ENCODE measurements around the gene PSPH.

The PSPH gene

GRCh38 chr7:56007891-56008290 lies 43.4 kb downstream of the PSPH start:
- Histone ChIP-seq H3K36me3 (peaks cover 4% of the 10 kb centered on the region; the same call in 1 of the 2 replicates), H3K4me1 (no peaks in the 10 kb centered on the region), H3K4me3 (ENCODE audit: low read depth, low read length) (no peak overlapping the region), H3K9me3 (no peaks in the 10 kb centered on the region), H3K27me3 (no peaks in the 10 kb centered on the region)
- no peak for TF ChIP-seq CTCF (IDR thresholded peaks at IDR 0.05; ENCODE audit: low read depth, low read length)
- DNase-seq = no peak

- H3K4me3 ChIP-seq (ENCODE audit: low read depth, low read length) = no peak overlapping the region
These were observed 44.0 kb downstream of the PSPH start for GRCh38 chr7:56007167-56007652.

GRCh38 chr7:56003749-56004148 lies 47.5 kb downstream of the PSPH start:
- H3K27me3 ChIP-seq = no peaks in the 10 kb centered on the region
- 0 out of 2 replicates have a peak, but pooled peaks cover 3% of the 10 kb centered on the region for H3K36me3 ChIP-seq
- no peak for TF ChIP-seq CTCF (IDR thresholded peaks at IDR 0.05; ENCODE audit: low read depth, low read length)
- DNase-seq = no peak
- H3K4me1 ChIP-seq = no peaks in the 10 kb centered on the region
- H3K9me3 ChIP-seq = no peaks in the 10 kb centered on the region
- H3K4me3 ChIP-seq (ENCODE audit: low read depth, low read length) = no peak overlapping the region

More at GRCh38 chr7:56007167-56007652, 44.0 kb downstream of the PSPH start:
- Histone ChIP-seq H3K27me3 (no peaks in the 10 kb centered on the region), H3K36me3 (peaks cover 4% of the 10 kb centered on the region; the same call in 1 of the 2 replicates), H3K4me1 (no peaks in the 10 kb centered on the region), H3K9me3 (no peaks in the 10 kb centered on the region)
- DNase-seq = no peak
- TF ChIP-seq CTCF (IDR thresholded peaks at IDR 0.05; ENCODE audit: low read depth, low read length) = no peak

GRCh38 chr7:55996856-55997500 lies 54.3 kb downstream of the PSPH start:
- no peaks in the 10 kb centered on the region for H3K27me3 ChIP-seq
- no peak for DNase-seq
- no peaks in the 10 kb centered on the region for H3K4me1 ChIP-seq
- no peak for TF ChIP-seq CTCF (IDR thresholded peaks at IDR 0.05; ENCODE audit: low read depth, low read length)
- H3K36me3 ChIP-seq = peaks cover 18% of the 10 kb centered on the region
- H3K9me3 ChIP-seq = no peaks in the 10 kb centered on the region
- H3K4me3 ChIP-seq (ENCODE audit: low read depth, low read length) = no peak overlapping the region

GRCh38 chr7:55992346-55992745 lies 58.9 kb downstream of the PSPH start:
- Histone ChIP-seq H3K4me3 (ENCODE audit: low read depth, low read length) (no peak overlapping the region), H3K4me1 (no peaks in the 10 kb centered on the region), H3K36me3 (peaks cover 11% of the 10 kb centered on the region), H3K9me3 (no peaks in the 10 kb centered on the region), H3K27me3 (no peaks in the 10 kb centered on the region)
- TF ChIP-seq CTCF (IDR thresholded peaks at IDR 0.05; ENCODE audit: low read depth, low read length) = no peak
- DNase-seq = no peak

GRCh38 chr7:55983537-55983936 lies 67.7 kb downstream of the PSPH start:
- peaks cover 63% of the 10 kb centered on the region for H3K36me3 ChIP-seq
- DNase-seq = no peak
- no peak for TF ChIP-seq CTCF (IDR thresholded peaks at IDR 0.05; ENCODE audit: low read depth, low read length)
- H3K4me1 ChIP-seq = no peaks in the 10 kb centered on the region
- H3K4me3 ChIP-seq (ENCODE audit: low read depth, low read length) = no peak overlapping the region
- no peaks in the 10 kb centered on the region for H3K9me3 ChIP-seq
- H3K27me3 ChIP-seq = no peaks in the 10 kb centered on the region

All from BE2C (cell line).